Sigmoid colon (tissue), 7 donors: ENCODE data around the gene RTKN2. TPM values are rescaled to one million over a fixed set of nuclear protein-coding genes. Genes with fewer than 3 reads are reported as not detected.

Experiments used
- DNase-seq: peaks from one replicate; pipeline ENCODE4 v3.0.0-alpha.2; 2019
- H3K27ac ChIP-seq, 4 donors: fragments of 200-600 bp; sonication (generic); one replicate each; pipeline ENCODE4 v1.5.1; 2016 to 2019; ENCODE audit warnings: mild to moderate bottlenecking in 1 of 4
- H3K27me3 ChIP-seq, 3 donors: fragments of 200-600 bp; sonication (generic); one replicate each; pipeline ENCODE4 v1.5.1; 2019; ENCODE audit warnings: mild to moderate bottlenecking in 1 of 3
- H3K36me3 ChIP-seq, 4 donors: fragments of 200-600 bp; sonication (generic); one replicate each; pipeline ENCODE4 v1.5.1; 2016 to 2019
- H3K4me1 ChIP-seq, 4 donors: fragments of 200-600 bp; sonication (generic); one replicate each; pipeline ENCODE4 v1.5.1; 2017 to 2019
- H3K4me3 ChIP-seq, 4 donors: fragments of 200-600 bp; sonication (generic); one replicate each; pipeline ENCODE4 v1.5.1; 2017 to 2019; ENCODE audit warnings: mild to moderate bottlenecking in 2 of 4, moderate library complexity in 1 of 4
- H3K9me3 ChIP-seq, 4 donors: fragments of 200-600 bp in 3 of 4; sonication (generic) in 3 of 4; one replicate each; pipeline versions ENCODE4 v1.5.1 to v1.6.1; 2013 to 2019
- EP300 ChIP-seq, 4 donors: sonication (generic); formaldehyde crosslinking; IDR thresholded peaks; one replicate each; pipeline ENCODE4 v1.6.1; 2017; ENCODE audit warnings: antibody characterized with exemption in 4 of 4
- POLR2A ChIP-seq, 2 donors: fragments of 450-650 bp; IDR thresholded peaks; one replicate each; pipeline ENCODE4 v1.6.1; 2016; ENCODE audit warnings: antibody characterized with exemption in 2 of 2, mild to moderate bottlenecking in 2 of 2, moderate library complexity in 2 of 2
- POLR2AphosphoS5 ChIP-seq, 4 donors: sonication (generic); formaldehyde crosslinking; IDR thresholded peaks; one replicate each; pipeline ENCODE4 v1.6.1; 2017; ENCODE audit warnings: antibody characterized with exemption in 4 of 4
- WGBS, 2 donors: extraction: QIAGEN DNeasy Blood & Tissue Kit; methylation state at CpG; one replicate each; pipeline ENCODE4 v1.1.7; 2013; 5-methylcytosine and 5-hydroxymethylcytosine counted together
- intact Hi-C: fragments of 100-400 bp; cut with DNase I; formaldehyde crosslinking; loops from one replicate; pipeline ENCODE4 v1.15.1; 2023
- polyA plus RNA-seq, 3 donors: library from polyadenylated mRNA; stranded (reverse); fragments of 200-250 nt; gene quantifications; one replicate each; pipeline ENCODE4 v1.2.3, GENCODE V29; 2013
- total RNA-seq, 4 donors: library from RNA; depleted of rRNA; stranded (reverse); fragments of >200 nt; gene quantifications; one replicate each; pipeline ENCODE4 v1.1.0, GENCODE V29; 2016
- TF ChIP-seq, protein P1 (sequence below), 4 experiments: fragments of 450-650 bp in 3 of 4; fragments of 200-600 bp in 1 of 4; IDR thresholded peaks; one replicate each; pipeline ENCODE4 v1.5.1; 2016 to 2019; ENCODE audit warnings: antibody characterized with exemption in 4 of 4, mild to moderate bottlenecking in 3 of 4, moderate library complexity in 2 of 4
- donor health status: healthy with polysubstance abuse.
- donor health status: Bipolar disorder and iron deficiency.
- donor health status: healthy.

Gene RTKN2
- total and polyA plus RNA-seq, 7 donors, result 0.60 to 2.0 (median 1.2) TPM; not detected in 4

DNA sequence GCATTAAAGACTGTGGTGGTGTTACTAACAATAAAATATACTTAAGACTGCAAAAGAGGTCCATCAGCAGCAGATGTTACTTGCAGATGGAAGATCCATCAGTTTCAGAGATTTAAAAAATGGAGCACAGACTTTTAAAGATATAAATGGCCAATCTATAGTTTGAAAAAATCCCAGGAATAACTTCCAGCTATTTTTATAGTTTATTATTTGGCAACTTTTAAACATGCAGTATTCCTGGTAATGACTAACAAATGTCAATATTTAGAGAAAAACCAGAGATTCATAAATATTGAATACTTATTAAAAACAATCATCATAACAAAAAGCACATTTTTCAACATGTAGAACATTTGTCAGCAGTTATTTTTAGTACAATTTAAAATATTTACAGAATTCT is 30.7 kb downstream of the RTKN2 start:
- peaks cover 0 to 7% (median 3%) of the 10 kb centered on the region in 4 donors for H3K4me1 ChIP-seq
- TF ChIP-seq POLR2A (IDR thresholded peaks at IDR 0.05), result no peak
- no peak for TF ChIP-seq POLR2AphosphoS5 (IDR thresholded peaks at IDR 0.05)
- TF ChIP-seq EP300 (IDR thresholded peaks at IDR 0.05), result no peak
- TF ChIP-seq, protein P1, sequence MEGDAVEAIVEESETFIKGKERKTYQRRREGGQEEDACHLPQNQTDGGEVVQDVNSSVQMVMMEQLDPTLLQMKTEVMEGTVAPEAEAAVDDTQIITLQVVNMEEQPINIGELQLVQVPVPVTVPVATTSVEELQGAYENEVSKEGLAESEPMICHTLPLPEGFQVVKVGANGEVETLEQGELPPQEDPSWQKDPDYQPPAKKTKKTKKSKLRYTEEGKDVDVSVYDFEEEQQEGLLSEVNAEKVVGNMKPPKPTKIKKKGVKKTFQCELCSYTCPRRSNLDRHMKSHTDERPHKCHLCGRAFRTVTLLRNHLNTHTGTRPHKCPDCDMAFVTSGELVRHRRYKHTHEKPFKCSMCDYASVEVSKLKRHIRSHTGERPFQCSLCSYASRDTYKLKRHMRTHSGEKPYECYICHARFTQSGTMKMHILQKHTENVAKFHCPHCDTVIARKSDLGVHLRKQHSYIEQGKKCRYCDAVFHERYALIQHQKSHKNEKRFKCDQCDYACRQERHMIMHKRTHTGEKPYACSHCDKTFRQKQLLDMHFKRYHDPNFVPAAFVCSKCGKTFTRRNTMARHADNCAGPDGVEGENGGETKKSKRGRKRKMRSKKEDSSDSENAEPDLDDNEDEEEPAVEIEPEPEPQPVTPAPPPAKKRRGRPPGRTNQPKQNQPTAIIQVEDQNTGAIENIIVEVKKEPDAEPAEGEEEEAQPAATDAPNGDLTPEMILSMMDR (IDR thresholded peaks at IDR 0.05), result no peak
- no peaks in the 10 kb centered on the region for H3K36me3 ChIP-seq
- H3K4me3 ChIP-seq, result no peak overlapping the region
- no peaks in the 10 kb centered on the region for H3K9me3 ChIP-seq
- intact Hi-C loops, result no loop called here
- no peak overlapping the region for H3K27ac ChIP-seq
- H3K27me3 ChIP-seq, result no peaks in the 10 kb centered on the region
- no peak for DNase-seq

DNA sequence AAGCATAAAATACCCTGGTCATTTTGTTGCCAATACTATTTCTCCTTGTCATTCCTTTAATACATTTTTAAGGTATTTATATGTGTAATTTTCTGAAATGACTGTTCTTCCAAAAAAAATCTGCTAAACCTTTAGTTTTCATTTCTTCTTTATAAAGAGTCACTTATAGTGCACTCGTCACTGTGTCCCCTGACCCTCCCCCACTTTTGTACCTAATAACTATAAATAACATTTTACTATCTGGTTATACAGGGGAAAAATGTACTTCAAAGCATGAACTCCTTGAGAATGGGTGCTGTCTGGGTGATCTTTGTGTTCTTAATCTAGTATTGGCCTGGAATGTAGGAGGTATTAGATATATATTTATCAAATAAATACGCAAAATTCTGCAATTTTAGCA is 31.1 kb downstream of the RTKN2 start:
- H3K27ac ChIP-seq, result no peak overlapping the region
- H3K9me3 ChIP-seq, result no peaks in the 10 kb centered on the region
- H3K4me3 ChIP-seq, result no peak overlapping the region
- H3K4me1 ChIP-seq, result peaks cover 0 to 7% (median 3%) of the 10 kb centered on the region in 4 donors
- no peak for DNase-seq
- TF ChIP-seq EP300 (IDR thresholded peaks at IDR 0.05) (no peak), POLR2AphosphoS5 (IDR thresholded peaks at IDR 0.05) (no peak), POLR2A (IDR thresholded peaks at IDR 0.05) (no peak)
- TF ChIP-seq, protein P1 (IDR thresholded peaks at IDR 0.05), result no peak
- intact Hi-C loops, result no loop called here
- 80 to 95% methylated on average over 2 of the region's 2 CpGs for WGBS, 2 donors
- H3K36me3 ChIP-seq, result no peaks in the 10 kb centered on the region
- H3K27me3 ChIP-seq, result no peaks in the 10 kb centered on the region

DNA sequence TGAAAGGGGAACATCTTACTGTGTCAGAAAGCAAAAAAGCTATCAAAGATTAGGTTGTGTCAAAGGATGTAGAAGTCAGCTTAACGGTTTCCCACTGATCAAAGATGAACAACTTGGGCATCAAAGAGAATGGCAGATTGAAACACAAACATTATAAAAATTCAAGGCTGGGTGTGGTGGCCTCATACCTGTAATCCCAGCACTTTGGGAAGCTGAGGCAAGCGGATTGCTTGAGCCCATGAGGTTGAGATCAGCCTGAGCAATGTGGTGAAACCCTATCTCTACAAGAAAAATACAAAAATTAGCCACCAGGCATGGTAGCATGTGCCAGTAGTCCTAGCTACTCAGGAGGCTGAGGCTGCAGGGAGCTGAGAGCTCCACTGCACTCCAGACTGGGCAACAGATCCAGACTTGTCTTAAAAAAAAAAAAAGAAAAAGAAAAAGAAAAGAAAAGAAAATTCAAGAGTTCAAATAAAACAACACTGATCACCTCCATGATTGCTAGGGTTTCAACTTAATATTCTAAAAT is 34.5 kb downstream of the RTKN2 start:
- no peak overlapping the region for H3K4me3 ChIP-seq
- no peak for TF ChIP-seq POLR2A (IDR thresholded peaks at IDR 0.05)
- no peak for TF ChIP-seq EP300 (IDR thresholded peaks at IDR 0.05)
- TF ChIP-seq, protein P1 (IDR thresholded peaks at IDR 0.05), result no peak
- TF ChIP-seq POLR2AphosphoS5 (IDR thresholded peaks at IDR 0.05), result no peak
- intact Hi-C loops, result no loop called here
- WGBS, 2 donors, result 30 to 66% methylated on average over 2 of the region's 2 CpGs
- H3K36me3 ChIP-seq, result no peaks in the 10 kb centered on the region
- H3K4me1 ChIP-seq, result peaks cover 0 to 19% (median 12%) of the 10 kb centered on the region in 4 donors
- no peaks in the 10 kb centered on the region for H3K9me3 ChIP-seq
- no peak overlapping the region for H3K27ac ChIP-seq
- no peaks in the 10 kb centered on the region for H3K27me3 ChIP-seq
- DNase-seq, result no peak

DNA sequence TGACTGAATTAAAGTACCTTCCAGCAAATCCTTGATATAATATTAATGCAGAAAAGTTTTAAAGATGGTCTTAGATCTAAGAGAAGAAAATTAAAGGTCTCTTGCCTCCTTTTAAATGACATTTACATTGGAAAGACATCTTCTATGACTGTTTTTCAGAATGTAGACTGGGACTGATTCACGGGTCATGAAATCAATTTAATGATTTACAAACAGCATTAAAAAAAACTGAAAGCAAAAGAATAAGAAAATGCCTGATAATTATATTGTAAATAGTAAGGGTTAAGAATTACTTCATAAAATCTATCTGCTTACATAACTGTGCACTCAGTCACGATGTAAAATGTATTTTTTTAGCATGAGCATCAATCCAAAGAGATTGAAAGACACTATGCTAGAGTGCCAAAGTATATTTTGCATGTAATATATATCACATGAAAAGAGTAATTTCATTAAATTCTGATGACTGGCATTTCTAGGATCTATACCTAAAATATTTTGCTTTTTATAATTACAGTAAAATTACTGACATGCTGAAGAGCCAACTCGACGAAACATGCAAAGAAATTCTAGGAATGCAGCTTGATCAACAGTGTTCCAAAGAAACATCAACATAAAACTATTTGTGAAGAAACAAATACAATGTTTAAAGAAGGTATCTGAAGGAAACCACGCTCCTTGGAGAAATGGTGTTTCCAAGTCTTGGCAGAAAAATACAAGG is 35.1 kb downstream of the RTKN2 start:
- Histone ChIP-seq H3K27me3 (no peaks in the 10 kb centered on the region), H3K4me1 (peaks cover 0 to 19% (median 12%) of the 10 kb centered on the region in 4 donors), H3K9me3 (no peaks in the 10 kb centered on the region), H3K4me3 (no peak overlapping the region), H3K36me3 (no peaks in the 10 kb centered on the region), H3K27ac (no peak overlapping the region)
- intact Hi-C loops, result no loop called here
- 74 to 75% methylated on average over 5 of the region's 5 CpGs for WGBS, 2 donors
- TF ChIP-seq EP300 (IDR thresholded peaks at IDR 0.05), result no peak
- TF ChIP-seq POLR2A (IDR thresholded peaks at IDR 0.05), result no peak
- TF ChIP-seq POLR2AphosphoS5 (IDR thresholded peaks at IDR 0.05), result no peak
- TF ChIP-seq, protein P1 (IDR thresholded peaks at IDR 0.05), result no peak
- no peak for DNase-seq
